ENCODE results near the gene IL3. TPM values are rescaled to one million over a fixed set of nuclear protein-coding genes. Genes with fewer than 3 reads are reported as not detected.

IL3 gene
- total RNA-seq, 4 donors from 2014 or later: not detected

DNA sequence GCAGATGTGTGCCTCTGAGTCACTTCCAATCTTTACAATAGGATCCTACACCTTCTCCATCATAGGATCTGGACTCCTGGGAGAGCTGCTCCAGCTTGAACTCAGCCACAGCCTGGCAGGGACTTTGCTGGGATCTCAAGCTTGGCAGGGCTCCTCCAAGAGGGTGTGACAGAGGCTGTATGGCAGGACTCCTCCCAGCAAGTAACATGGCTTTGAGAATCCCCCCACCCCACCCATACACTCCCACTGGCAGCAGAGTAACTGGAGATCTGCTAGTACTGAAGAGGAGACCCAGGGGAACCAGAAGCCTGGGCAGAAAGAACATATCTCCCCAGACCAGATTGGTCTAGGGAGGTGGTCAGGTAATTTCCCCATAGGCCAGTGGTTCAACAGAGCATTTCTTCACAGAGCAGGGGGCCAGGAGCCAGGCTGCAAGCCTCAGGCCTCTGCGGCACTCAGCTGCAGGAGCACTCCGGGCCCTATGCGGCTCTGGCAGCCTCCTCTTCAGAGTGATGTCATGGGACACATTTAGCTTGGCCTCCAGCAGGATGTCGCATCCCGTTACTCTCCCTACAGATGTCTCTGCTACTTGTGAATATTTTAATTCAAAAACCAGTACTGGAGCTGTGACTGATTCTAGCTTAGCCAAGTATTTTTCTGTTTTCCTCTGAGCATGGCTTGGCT is 47.3 kb upstream of the IL3 start:
- DNase-seq (ENCODE audit: extremely low spot score): no peak
- WGBS: 89% methylated on average over 3 of the region's 5 CpGs
- no peak overlapping the region for H3K4me3 ChIP-seq
- TF ChIP-seq EP300 (IDR thresholded peaks at IDR 0.05) (no peak), POLR2A (IDR thresholded peaks at IDR 0.05; ENCODE audit: low read depth) (no peak)
- H3K9me3 ChIP-seq: no peaks in the 10 kb centered on the region
- no peak overlapping the region for H3K27ac ChIP-seq (replicated peaks in 1 of 4)
- H3K4me1 ChIP-seq: peaks cover 6 to 22% (median 17%) of the 10 kb centered on the region in 4 donors
- intact Hi-C loops (cut with DNase I): no loop called here
- peaks cover 0 to 35% (median 5%) of the 10 kb centered on the region in 4 donors for H3K27me3 ChIP-seq
- no peaks in the 10 kb centered on the region for H3K36me3 ChIP-seq

DNA sequence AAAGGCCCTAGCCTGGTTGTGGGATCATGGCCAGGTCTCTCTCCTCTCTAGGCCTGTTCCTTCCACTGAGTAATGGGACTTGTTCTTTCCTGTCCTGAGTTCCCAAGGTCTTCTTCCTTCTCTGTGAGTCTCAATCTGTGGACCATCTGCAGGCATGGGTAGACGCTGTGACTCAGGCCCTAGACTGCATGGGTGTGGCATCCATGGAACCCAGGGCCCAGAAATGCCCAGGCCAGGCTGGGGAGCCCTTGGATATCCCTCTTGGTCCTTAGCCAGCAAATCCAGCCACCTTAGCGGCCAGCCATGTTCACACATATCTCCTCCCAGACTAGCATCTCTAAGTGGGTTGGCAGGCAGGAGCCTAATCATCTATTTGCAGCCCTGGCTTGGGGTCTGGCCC is 46.7 kb upstream of the IL3 start:
- Histone ChIP-seq H3K36me3 (no peaks in the 10 kb centered on the region), H3K27ac (replicated peaks in 1 of 4) (no peak overlapping the region), H3K9me3 (no peaks in the 10 kb centered on the region), H3K4me1 (peaks cover 6 to 20% (median 16%) of the 10 kb centered on the region in 4 donors), H3K4me3 (no peak overlapping the region), H3K27me3 (peaks cover 0 to 38% (median 5%) of the 10 kb centered on the region in 4 donors)
- 92% methylated on average over 2 of the region's 2 CpGs for WGBS
- TF ChIP-seq POLR2AphosphoS5 (IDR thresholded peaks at IDR 0.05): no peak
- TF ChIP-seq EP300 (IDR thresholded peaks at IDR 0.05): no peak
- TF ChIP-seq, protein P1, sequence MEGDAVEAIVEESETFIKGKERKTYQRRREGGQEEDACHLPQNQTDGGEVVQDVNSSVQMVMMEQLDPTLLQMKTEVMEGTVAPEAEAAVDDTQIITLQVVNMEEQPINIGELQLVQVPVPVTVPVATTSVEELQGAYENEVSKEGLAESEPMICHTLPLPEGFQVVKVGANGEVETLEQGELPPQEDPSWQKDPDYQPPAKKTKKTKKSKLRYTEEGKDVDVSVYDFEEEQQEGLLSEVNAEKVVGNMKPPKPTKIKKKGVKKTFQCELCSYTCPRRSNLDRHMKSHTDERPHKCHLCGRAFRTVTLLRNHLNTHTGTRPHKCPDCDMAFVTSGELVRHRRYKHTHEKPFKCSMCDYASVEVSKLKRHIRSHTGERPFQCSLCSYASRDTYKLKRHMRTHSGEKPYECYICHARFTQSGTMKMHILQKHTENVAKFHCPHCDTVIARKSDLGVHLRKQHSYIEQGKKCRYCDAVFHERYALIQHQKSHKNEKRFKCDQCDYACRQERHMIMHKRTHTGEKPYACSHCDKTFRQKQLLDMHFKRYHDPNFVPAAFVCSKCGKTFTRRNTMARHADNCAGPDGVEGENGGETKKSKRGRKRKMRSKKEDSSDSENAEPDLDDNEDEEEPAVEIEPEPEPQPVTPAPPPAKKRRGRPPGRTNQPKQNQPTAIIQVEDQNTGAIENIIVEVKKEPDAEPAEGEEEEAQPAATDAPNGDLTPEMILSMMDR (IDR thresholded peaks at IDR 0.05): no peak
- no peak for TF ChIP-seq POLR2A (IDR thresholded peaks at IDR 0.05; ENCODE audit: low read depth)
- DNase-seq (ENCODE audit: extremely low spot score): no peak
- intact Hi-C loops (cut with DNase I): no loop called here

DNA sequence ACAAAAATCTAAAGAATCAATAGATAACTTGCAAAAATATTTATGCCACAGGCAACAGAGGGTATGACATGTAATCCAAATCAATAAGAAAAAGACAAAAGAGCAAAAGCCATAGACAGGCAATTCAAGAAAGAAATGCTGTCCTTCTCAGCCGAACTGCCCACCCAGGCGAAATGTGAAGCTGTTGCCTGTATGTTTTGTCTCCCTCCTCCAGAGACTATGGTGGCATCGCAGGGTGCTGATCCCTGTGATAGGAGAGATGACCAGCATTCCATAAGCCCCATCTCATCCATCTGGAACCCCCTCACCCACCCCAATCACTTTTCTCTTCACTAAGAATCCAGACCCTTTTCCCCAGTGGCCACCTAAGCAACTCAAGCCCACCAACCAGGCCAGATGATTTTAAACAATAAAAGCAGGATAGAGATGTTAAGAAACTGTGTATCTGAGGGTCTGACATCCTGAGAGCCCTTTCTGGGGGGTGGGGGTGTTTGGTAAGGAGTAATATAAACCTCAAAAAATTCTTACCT is 43.7 kb upstream of the IL3 start:
- 79% methylated on average over 3 of the region's 3 CpGs for WGBS
- DNase-seq (ENCODE audit: extremely low spot score): peak; percentile 78
- no peaks in the 10 kb centered on the region for H3K36me3 ChIP-seq
- H3K4me1 ChIP-seq: peaks cover 0 to 6% (median 5%) of the 10 kb centered on the region in 4 donors
- H3K4me3 ChIP-seq: no peak overlapping the region
- H3K27ac ChIP-seq (replicated peaks in 1 of 4): no peak overlapping the region
- intact Hi-C loops (cut with DNase I): no loop called here
- H3K27me3 ChIP-seq: peaks cover 0 to 24% (median 5%) of the 10 kb centered on the region in 4 donors
- H3K9me3 ChIP-seq: no peaks in the 10 kb centered on the region
- TF ChIP-seq POLR2AphosphoS5 (IDR thresholded peaks at IDR 0.05) (no peak), EP300 (IDR thresholded peaks at IDR 0.05) (no peak), POLR2A (IDR thresholded peaks at IDR 0.05; ENCODE audit: low read depth) (no peak)
- TF ChIP-seq, protein P1 (IDR thresholded peaks at IDR 0.05): no peak

DNA sequence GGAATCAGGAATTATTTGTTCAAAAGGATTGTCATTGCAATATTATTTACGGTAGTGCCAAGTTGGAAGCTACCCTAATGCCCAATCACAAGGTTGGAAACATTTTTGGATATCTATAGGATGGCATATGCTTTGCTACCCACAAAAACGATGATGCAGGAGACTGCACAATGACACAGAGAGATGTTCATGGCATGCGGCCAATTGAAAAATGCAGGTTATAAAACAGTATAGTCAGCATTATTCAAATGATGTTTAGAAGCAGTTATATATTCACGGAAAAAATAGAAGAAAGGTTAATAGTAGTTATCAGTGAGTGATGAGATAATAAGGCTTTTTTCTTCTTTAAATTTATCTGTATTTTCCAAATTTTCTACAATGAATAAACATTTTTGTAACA is 43.1 kb upstream of the IL3 start:
- peaks cover 0 to under 1% (median under 1%) of the 10 kb centered on the region in 4 donors for H3K4me1 ChIP-seq
- peaks cover 0 to 22% (median 5%) of the 10 kb centered on the region in 4 donors for H3K27me3 ChIP-seq
- TF ChIP-seq POLR2A (IDR thresholded peaks at IDR 0.05; ENCODE audit: low read depth) (no peak), EP300 (IDR thresholded peaks at IDR 0.05) (no peak), POLR2AphosphoS5 (IDR thresholded peaks at IDR 0.05) (no peak)
- TF ChIP-seq, protein P1 (IDR thresholded peaks at IDR 0.05): no peak
- no peaks in the 10 kb centered on the region for H3K9me3 ChIP-seq
- WGBS: 76% methylated on average over 4 of the region's 4 CpGs
- H3K27ac ChIP-seq (replicated peaks in 1 of 4): no peak overlapping the region
- intact Hi-C loops (cut with DNase I): no loop called here
- H3K36me3 ChIP-seq: no peaks in the 10 kb centered on the region
- no peak for DNase-seq (ENCODE audit: extremely low spot score)
- H3K4me3 ChIP-seq: no peak overlapping the region

DNA sequence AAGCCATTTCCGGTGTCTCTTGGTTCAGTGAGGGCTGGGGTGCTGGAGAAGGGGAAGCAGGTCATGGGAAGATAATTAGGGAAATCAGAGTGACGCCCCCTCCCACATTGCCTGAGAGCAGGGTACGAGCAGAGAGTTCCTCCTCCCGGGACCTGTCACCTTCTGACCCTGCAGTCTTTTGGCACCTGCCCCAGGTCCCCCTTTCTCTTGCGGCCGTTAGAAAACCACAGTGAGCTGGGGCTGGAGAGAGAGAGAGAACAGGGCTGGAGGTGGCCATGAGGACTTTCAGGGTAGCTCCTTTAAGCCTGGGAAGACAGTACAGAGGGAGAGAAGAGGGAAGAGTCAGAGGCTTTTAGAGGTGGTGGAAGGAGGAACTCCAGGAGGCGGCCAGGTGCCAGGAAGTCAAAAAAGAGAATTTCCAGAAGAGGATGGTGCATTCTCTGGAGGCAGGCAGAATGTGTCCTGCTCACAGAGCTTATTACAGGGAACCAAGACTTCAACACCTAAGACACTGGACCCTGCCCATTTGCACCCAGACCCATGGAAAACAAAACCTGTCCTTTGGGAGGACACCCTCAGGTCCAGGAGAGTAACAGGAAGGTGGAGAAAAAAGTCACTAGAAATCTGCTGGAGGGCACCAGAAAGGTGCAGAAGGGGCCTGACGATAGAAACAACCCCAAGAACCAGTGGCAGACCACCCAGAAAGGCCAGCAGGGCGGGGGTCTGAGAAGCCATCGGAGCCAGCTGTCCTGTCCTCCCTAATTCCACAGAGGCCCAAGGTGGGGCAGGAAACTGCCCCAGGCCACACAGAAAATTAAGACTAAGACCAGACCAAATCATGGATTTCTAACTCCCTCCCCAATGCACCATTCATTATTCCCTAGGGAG is 42.5 kb upstream of the IL3 start:
- H3K4me3 ChIP-seq: no peak overlapping the region
- H3K27me3 ChIP-seq: peaks cover 0 to 19% (median 5%) of the 10 kb centered on the region in 4 donors
- intact Hi-C loops (cut with DNase I): no loop called here
- TF ChIP-seq, protein P1 (IDR thresholded peaks at IDR 0.05): no peak
- TF ChIP-seq POLR2A (IDR thresholded peaks at IDR 0.05; ENCODE audit: low read depth) (no peak), POLR2AphosphoS5 (IDR thresholded peaks at IDR 0.05) (no peak), EP300 (IDR thresholded peaks at IDR 0.05) (no peak)
- DNase-seq (ENCODE audit: extremely low spot score): peak; percentile 83
- WGBS: 36% methylated on average over 10 of the region's 10 CpGs
- H3K36me3 ChIP-seq: no peaks in the 10 kb centered on the region
- H3K4me1 ChIP-seq: no peaks in the 10 kb centered on the region
- no peaks in the 10 kb centered on the region for H3K9me3 ChIP-seq
- H3K27ac ChIP-seq (replicated peaks in 1 of 4): no peak overlapping the region
